Stimulated activated CD4-positive, alpha-beta T cell treated with anti-CD3 and anti-CD28 coated beads, Interleukin-1b, Interleukin-23, amount 100 ng/mL, for 4 hours (primary cell): ENCODE results near the gene MBL2.

Experiments used
- DNase-seq, 2 donors: peaks; one replicate each; pipeline ENCODE4 v3.0.0-alpha.2; 2020; ENCODE audit warnings: low read depth in 2 of 2

The MBL2 gene

DNA sequence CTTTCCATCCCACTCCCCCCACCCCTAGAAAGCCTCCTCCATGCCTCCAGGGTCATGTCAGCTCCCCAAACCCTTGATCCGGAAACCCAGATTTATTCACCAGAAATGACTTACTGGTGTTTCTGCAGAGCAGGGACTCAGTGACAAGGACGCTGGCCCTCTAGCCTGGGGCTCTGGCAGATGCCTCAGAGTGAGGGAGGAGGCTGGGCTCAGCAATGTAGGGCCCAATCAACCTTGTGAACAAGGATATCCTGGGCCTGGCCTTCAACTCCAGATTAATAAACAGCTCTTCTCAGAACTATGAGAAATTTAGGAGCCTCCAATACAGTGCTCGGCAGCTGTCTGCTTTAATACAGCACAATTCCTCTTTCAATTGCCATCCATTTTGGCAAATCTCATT, at the start of gene MBL2:
Gene MBL2, minus strand, starts transcription at position 162 of the 400 bp plus-strand sequence. CDS start 1,149 bp downstream, outside the sequence.
- no peak for DNase-seq

DNA sequence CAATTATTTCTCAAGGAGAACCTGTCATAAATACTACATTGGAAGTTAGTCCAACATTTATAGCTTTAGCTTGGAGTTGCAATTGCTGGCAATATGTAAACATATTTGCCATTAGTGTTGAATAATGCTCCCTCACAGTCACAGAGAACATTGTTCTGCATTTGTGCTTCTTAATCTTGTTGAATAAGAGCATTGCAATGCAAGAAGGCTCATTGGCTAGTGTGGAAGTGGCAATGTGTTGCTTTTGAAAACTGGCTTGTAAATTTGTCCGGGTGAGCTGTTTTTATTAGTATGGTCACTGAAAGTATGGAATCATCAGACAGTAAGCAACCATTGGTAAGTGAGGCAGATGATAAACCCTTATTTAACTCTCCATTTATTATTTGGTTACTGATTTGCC, 47.7 kb upstream of the MBL2 start:
- no peak for DNase-seq

DNA sequence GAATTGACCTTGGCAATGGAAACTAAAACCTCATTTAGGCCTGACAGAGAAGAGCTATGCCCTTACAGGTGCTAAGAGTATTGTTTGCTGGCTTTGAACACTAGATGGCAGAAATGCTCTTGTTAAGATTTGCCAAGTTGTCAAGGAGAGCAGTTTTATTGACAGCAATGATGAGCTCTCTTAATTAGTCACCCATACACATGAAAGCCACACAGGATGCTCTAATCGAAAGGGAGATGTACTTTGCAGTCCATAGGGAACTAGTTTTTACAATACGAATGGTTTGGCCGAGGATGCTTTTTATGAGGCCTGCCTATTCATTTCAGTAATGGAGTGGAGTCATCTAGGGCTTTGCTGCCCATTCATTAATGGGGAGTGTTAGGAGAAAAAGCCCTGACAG, 45.4 kb upstream of the MBL2 start:
- no peak for DNase-seq

GRCh38 chr10:52814506-52814905, 41.9 kb upstream of the MBL2 start:
- no peak for DNase-seq

- no peak for DNase-seq
Measured at GRCh38 chr10:52811776-52812175, 39.2 kb upstream of the MBL2 start.

DNA sequence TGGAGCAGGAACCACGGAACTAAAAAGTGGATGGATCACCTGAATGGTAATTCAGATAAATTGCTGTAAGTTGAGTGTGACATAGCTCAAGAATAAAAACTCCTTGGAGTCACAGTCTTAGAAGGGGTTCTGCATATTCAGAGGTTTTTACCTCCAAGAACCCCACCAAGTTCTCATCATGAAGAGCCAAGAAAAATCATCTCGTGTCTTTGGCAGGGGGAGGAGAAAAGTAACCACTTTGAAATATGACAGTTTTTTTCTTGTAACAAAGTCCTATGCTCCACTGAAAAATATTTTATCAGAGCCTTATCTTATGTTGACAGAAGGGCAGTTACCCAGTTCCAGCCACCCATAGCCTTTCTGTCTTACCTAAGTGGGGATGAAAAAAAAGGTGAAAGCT, 38.2 kb upstream of the MBL2 start:
- DNase-seq: no peak

DNA sequence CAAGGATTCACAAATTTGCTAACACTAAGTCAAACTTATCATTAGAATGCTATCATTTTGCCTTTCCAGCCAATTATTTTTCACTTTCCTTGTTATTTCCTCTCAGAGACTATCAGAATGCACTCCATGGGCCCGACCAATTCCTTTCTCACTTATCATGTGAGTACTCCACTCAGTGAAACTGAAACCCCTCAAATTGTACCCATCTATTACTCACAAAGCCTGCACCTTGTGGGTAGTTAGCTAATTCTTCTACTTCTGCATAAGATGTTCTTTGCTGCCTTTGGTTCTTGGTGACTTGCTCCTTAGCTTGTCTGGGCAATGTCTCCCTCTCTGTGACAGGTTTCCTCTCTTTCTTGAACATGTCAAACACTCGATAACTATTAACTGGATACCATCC, 35.2 kb upstream of the MBL2 start:
- DNase-seq: no peak

- DNase-seq: no peak
Measured at GRCh38 chr10:52805414-52806285, 33.1 kb upstream of the MBL2 start.

DNA sequence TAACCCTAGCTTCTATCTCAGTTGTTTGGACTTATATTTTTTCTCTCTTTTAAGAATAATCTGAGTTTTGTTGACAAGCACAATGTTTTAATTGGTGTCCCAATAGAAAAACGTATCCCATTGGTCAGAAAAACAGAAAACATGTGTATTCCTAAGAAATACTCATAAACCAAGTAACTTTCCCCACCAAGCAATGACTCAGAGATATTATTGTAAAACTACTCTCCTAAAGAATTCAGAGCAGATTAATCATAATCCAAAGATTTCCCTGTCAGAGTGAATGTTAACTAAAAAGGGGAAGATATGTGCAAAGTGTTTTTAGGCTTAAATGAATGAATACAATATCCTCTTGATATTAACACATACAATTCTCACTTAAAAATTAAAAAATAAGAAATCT, 29.4 kb upstream of the MBL2 start:
- DNase-seq: no peak

DNA sequence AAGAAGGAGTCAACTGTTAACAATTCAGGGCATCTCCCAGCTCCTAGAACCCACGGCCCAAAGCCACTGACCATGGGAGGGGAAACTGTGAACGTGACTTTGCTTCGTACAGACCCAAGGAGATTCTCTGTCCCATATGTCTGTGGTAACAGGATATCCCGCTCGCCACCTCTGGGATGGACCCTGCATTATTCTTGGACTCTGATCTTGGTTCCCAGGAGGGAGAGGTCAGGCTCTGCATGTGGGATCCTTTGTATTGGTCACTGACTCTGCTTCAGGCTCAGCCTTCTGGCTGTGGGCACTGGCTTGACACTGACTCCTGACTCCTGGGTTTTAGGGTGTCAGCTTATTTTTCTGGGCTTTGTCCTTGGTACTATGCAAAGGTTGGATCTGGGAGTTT, 13.5 kb upstream of the MBL2 start:
- DNase-seq: no peak

GRCh38 chr10:52785418-52785817, 12.8 kb upstream of the MBL2 start:
- no peak for DNase-seq

DNA sequence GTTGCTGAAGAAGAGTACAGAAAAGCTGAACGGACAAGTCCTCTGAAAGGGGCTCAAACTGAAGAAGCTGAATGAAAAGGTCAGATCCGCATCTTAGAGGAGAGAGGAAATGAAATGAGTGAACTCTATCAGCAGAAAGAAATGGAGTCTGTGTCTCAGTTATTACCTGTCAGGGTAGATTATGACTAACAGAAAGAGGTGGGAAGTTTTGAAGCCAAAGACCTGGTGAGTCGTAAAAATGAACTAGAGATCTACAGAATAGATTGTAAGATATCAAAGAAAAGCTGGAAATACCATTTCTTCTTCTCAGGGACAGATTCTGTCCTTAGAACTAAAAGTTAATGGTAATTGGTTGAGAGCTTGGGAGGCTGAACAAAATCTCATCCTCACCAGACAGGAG, 11.1 kb upstream of the MBL2 start:
- no peak for DNase-seq

GRCh38 chr10:52782554-52782953, 10.0 kb upstream of the MBL2 start:
- DNase-seq: no peak

DNA sequence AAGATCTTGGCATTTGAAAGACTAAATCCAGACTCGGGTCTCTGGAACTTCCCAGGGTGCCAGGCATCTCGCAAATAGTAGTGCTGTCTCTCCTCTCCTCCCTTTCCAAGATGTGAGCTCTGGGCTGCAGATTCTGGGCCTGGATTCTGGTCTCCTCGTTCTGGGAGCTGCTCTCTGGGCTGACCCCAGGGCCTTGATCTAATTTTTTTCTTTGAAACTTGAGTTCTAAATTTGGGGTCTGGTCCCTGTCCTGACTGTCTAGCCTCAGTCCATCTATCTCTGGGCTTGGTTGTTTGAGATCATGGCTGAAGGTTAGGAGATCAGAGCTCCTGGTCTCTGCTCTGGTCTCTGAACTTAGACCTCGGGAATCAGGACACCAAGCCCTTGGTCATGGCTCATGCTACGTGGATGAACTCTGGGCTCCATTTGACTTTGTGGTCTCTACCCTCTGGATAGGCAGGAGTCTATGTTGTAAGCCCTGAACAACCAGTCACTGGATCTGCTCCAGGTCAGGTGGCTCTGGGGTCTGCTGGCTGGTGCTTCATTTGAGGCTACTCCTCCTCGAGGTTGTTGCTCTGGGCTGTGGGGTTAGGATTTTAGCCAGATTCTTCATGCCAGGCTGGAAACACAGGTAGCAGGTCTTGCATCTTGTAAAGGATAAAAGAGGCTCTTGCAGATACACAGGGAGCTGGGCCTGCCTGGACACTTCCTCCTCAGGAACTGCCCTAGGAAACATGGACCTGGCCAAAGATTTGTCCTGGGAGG, 8.0 kb upstream of the MBL2 start:
- no peak for DNase-seq

DNA sequence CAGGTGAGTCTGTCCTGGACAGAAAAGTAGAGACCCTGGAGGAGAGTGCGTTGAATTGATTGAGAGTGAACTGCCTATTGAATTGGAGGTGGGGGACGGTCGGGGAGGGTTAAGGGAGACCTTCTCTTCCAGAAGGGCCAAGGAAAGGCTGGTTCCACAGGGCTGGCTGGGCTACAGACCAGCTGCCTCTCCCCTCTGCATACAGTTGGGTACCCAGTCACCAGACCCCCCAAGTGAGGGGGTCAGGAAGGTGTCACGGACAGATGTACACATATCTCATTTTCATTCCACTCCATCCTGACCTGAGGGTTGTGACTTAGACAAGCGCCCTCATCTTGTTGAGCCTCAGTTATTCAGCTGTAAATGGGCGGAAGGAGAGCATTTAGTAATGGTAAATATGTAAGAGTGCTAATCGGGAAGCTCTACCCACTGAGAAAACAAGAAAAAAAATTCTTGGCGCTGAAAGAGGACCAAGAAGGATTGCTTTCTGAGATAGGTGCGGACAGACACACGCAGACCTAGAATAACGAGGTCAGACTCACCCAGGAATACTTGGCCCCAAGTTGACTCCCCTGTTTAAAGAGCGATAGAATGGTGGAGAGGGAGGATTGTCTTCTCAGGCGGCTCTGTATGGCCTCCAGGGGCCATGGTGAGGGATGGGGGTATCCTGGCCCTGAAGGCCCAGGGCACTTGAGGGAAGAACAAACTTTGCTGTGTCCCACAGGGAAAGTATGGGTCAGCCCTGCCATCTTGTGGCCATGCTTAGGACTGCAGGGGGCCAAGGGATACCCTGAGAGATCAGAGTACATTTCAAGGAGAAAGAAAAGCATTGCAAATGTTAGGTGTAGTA, 7.2 kb upstream of the MBL2 start:
- DNase-seq: peak in 1 of 2 donors; percentile 21

- DNase-seq: no peak
Measured at GRCh38 chr10:52778511-52779392, 6.2 kb upstream of the MBL2 start.

- no peak for DNase-seq
Measured at GRCh38 chr10:52777414-52777813, 4.8 kb upstream of the MBL2 start.

- no peak for DNase-seq
Measured at GRCh38 chr10:52776471-52776903, 3.9 kb upstream of the MBL2 start.

DNA sequence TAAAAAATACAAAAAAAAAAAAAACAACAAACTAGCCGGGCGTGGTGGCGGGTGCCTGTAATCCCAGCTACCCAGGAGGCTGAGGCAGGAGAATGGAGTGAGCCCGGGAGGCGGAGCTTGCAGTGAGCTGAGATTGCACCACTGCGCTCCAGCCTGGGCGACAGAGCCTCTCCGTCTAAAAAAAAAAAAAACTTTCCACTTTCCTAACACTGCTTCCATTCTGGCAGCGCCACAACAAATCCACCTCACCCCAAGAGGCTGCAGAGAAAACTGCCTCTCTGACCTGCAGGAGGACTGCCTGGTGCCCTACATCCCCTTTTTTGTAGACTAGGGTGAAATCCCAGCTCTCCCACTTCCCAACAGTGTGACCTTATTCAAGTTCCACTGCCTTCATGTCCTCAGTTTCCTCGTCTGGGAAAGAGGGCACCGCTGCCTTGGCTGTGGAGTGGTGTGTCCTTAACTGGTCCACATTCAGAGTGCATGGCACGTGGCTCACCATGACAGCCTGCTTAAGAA, 2.6 kb upstream of the MBL2 start:
- DNase-seq: no peak

GRCh38 chr10:52774600-52775106, 2.1 kb upstream of the MBL2 start:
- DNase-seq: no peak

DNA sequence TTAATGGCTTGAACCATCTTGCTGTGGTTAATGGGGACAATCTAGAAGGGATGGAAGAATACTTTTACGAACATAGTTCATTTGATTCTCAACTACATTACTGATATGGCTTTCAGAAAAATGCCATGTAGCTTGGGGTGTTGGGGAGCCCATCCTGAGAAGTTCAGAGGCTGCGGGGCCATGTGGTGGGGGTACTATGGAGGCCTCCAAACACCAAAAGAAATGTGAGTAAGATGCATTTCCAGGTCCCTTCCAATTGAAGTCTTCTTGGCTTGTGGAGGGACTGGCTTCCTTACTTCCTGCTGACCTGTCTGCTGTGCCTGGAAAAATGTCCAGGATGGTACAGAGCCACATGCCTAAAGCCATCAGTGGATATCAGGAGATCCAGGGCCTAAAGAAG, 1.6 kb upstream of the MBL2 start:
- no peak for DNase-seq
